GM19372 (cell line): ENCODE results near the gene NR2F6.

Source experiments
- ATAC-seq: cut with Tn5 transposase; IDR thresholded peaks from one replicate; pipeline ENCODE4 v1.9.1; 2021; ENCODE audit warnings: mild to moderate bottlenecking, low read depth, moderate library complexity; ENCODE audit not compliant: unreplicated experiment

NR2F6 gene

GRCh38 chr19:17183858-17184321 lies 61.8 kb downstream of the NR2F6 start:
- ATAC-seq: no peak

- ATAC-seq: no peak
These were observed 62.4 kb downstream of the NR2F6 start for GRCh38 chr19:17183271-17183761.
